Right cardiac atrium (tissue), 5 donors: ENCODE measurements around the gene GALNT9. TPM values are rescaled to one million over a fixed set of nuclear protein-coding genes. Genes with fewer than 3 reads are reported as not detected.
"Not testable (repeated sequence)": the region's sequence is repeated elsewhere in the genome, so short reads cannot be mapped to it uniquely, and the experiment has no call there.

Experiments
- ATAC-seq, 2 donors: fragments of 200-7000 bp; cut with Tn5 transposase; one replicate each; pipeline versions ENCODE4 v1.8.0 to v1.9.1; 2020; ENCODE audit warnings: moderate library complexity in 2 of 2, mild to moderate bottlenecking in 1 of 2
- DNase-seq, 3 donors: peaks; one replicate each; pipeline ENCODE4 v3.0.0-alpha.2; 2020
- H3K27ac ChIP-seq: one replicate; pipeline ENCODE4 v1.5.1; 2013; ENCODE audit warnings: mild to moderate bottlenecking, low read length, control low read depth, moderate library complexity
- H3K27me3 ChIP-seq: one replicate; pipeline ENCODE4 v1.6.1; 2013; ENCODE audit not compliant: control insufficient read depth, insufficient read depth
- H3K4me1 ChIP-seq: one replicate; pipeline ENCODE4 v1.6.1; 2013; ENCODE audit warnings: low read length; ENCODE audit not compliant: control insufficient read depth, insufficient read depth
- H3K4me3 ChIP-seq: one replicate; pipeline ENCODE4 v1.5.1; 2013; ENCODE audit warnings: low read length, control low read depth
- H3K9me3 ChIP-seq: one replicate; pipeline ENCODE4 v1.6.1; 2013; ENCODE audit warnings: low read length; ENCODE audit not compliant: control insufficient read depth
- WGBS: extraction: QIAGEN DNeasy Blood & Tissue Kit; methylation state at CpG from one replicate; pipeline ENCODE4 v1.1.7; 2013; 5-methylcytosine and 5-hydroxymethylcytosine counted together
- intact Hi-C, 4 donors: fragments of 100-400 bp; cut with DNase I; formaldehyde crosslinking; loops; one replicate each; pipeline versions ENCODE4 v1.11.0 to v1.14.0; 2022 to 2023
- long read RNA-seq, 4 donors: library from polyadenylated mRNA; unstranded; transcript quantifications; one replicate each; pipeline ENCODE4 v2.0.0, GENCODE V29; 2020 to 2021
- polyA plus RNA-seq: library from polyadenylated mRNA; stranded (reverse); fragments of 200-250 nt; gene quantifications from one replicate; pipeline ENCODE4 v1.2.3, GENCODE V29; 2013
- total RNA-seq, 4 donors: library from RNA; stranded (reverse); fragmentation: NEBNext Ultra II Directional; extraction: Animal tissue kit (Norgen Biotek cat#: 25700); gene quantifications; one replicate each; pipeline ENCODE4 v1.2.1, GENCODE V29; 2021
- donor health status: healthy with polysubstance abuse.
- donor health status: DM: no; HTN: yes; CAD: no.
- donor health status: DM: no; HTN: no; CAD: no.
- donor health status: DM: no; HTN: yes; CAD: no; lungs with severe emphysema.
- donor health status: DM: yes; HTN: yes; CAD: no.

GALNT9 gene
- total RNA-seq (under 1 TPM in 2 of 4 donors, not detected in 2; 0.14 to 0.21 TPM), polyA plus RNA-seq (0.05 TPM)
- long read RNA-seq, donor 1: 0 reads
- long read RNA-seq, donor 2: 0 reads
- long read RNA-seq, donor 3: 0 reads
- long read RNA-seq, donor 4: 0 reads

DNA sequence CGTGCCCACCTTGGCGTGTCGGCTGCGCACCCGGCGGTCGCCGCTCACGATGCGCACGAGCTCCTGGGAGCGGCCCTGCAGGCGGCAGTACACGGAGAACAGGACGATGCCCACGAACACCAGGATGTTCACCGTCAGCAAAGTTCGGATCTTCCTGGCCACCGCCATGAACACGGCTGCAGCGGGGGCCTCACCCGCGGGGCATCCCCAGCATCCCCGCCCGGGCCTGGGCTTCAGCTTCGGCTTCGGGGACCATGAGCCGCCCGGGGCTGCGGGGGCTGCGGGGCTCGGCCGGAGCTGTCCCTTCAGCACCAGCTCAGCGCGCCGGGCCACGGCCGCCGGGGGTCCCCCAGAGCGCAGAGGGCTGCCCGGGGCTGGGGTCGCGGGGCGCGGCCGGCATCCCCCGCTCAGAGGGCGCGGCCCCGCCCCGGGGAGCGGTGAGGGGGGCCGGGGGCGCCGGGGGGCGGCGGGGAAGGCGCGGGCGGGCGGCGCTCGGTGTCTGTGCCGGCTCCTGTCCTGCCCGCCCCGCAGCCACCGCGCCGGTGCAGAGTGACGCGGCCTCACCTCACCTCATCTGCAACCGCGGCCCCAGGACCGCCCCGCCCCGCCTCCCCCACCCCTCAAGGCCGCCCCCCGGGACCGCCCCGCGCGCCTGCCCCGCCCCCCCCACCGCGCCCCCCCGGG is at the start of gene GALNT9:
GALNT9 (minus strand) TSS at position 554 of the 684 bp plus-strand sequence; CDS start at position 168, 386 bp downstream.
- Histone ChIP-seq H3K4me3 (peak within 1 kb of the TSS; percentile 17), H3K27ac (no peak within 1 kb of the TSS), H3K27me3 (no peaks in the 10 kb centered on the region), H3K9me3 (no peaks in the 10 kb centered on the region), H3K4me1 (no peaks in the 10 kb centered on the region)
- 4% methylated on average over 72 of the region's 86 CpGs for WGBS
- DNase-seq: peak in 1 of 3 donors; percentile 55
- no peak for ATAC-seq
- intact Hi-C loops: no loop called here

DNA sequence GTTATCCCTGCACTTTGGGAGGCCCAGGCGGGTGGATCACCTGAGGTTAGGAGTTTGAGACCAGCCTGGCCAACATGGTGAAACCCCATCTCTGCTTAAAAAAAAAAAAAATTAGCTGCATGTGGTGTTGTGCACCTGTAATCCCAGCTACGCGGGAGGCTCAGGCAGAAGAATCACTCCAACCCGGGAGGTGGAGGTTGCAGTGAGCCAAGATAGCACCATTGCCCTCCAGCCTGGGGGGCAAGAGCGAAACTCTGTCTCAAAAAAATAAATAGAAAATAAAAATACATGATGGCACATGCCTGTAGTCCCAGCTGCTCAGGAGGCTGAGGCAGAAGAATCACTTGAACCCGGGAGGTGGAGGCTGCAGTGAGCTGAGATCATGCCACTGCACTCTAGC is 49.7 kb upstream of the GALNT9 start:
- H3K4me3 ChIP-seq, H3K27ac ChIP-seq, intact Hi-C loops, ATAC-seq, H3K27me3 ChIP-seq, H3K4me1 ChIP-seq, H3K9me3 ChIP-seq: not testable (repeated sequence)
- DNase-seq: peak in 1 of 3 donors; percentile 12
- WGBS: 76% methylated on average over 6 of the region's 6 CpGs

DNA sequence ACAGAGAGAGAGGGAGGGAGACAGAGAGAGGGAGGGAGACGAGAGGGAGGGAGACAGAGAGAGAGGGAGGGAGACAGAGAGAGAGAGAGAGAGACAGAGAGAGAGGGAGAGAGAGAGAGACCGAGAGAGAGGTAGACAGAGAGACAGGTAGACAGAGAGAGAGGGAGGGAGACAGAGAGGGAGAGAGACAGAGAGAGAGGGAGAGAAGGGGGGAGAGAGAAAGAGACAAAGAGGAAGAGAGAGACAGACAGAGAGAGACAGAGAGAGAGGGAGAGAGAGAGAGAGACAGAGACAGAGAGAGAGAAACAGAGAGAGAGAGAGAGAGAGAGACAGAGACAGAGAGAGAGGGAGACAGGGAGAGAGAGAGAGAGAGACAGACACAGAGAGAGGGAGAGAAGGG is 47.8 kb upstream of the GALNT9 start:
- WGBS: 42% methylated on average over 2 of the region's 2 CpGs

DNA sequence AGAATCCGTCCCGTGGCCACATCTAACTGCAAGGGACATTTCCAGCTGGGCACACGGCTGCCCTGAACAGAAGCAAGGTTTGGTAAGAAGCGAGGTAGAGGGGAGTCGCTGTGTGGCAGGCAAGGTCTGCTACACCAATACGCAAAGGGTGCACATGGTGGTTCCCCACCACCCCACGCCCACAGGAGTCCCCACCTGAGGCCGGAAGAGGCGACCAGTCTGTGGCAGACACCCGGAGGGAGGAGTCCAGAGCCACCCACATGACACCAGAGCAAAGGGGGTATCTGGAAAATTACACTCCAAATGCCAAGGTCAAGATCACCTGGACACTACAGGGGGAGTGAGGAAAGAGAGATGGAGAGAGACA is 47.1 kb upstream of the GALNT9 start:
- peak in 2 of 3 donors; percentile 4 to 30 for DNase-seq
- ATAC-seq: no peak
- Histone ChIP-seq H3K27ac (no peak overlapping the region), H3K4me1 (no peaks in the 10 kb centered on the region), H3K9me3 (no peaks in the 10 kb centered on the region), H3K4me3 (no peak overlapping the region), H3K27me3 (no peaks in the 10 kb centered on the region)
- WGBS: 63% methylated on average over 10 of the region's 10 CpGs
- intact Hi-C loops: no loop called here

More for the DNA sequence above, 47.8 kb upstream of the GALNT9 start:
- no peaks in the 10 kb centered on the region for H3K9me3 ChIP-seq
- no peaks in the 10 kb centered on the region for H3K4me1 ChIP-seq
- no peaks in the 10 kb centered on the region for H3K27me3 ChIP-seq
- DNase-seq: no peak
- intact Hi-C loops: no loop called here
- H3K27ac ChIP-seq: no peak overlapping the region
- no peak for ATAC-seq
- no peak overlapping the region for H3K4me3 ChIP-seq

DNA sequence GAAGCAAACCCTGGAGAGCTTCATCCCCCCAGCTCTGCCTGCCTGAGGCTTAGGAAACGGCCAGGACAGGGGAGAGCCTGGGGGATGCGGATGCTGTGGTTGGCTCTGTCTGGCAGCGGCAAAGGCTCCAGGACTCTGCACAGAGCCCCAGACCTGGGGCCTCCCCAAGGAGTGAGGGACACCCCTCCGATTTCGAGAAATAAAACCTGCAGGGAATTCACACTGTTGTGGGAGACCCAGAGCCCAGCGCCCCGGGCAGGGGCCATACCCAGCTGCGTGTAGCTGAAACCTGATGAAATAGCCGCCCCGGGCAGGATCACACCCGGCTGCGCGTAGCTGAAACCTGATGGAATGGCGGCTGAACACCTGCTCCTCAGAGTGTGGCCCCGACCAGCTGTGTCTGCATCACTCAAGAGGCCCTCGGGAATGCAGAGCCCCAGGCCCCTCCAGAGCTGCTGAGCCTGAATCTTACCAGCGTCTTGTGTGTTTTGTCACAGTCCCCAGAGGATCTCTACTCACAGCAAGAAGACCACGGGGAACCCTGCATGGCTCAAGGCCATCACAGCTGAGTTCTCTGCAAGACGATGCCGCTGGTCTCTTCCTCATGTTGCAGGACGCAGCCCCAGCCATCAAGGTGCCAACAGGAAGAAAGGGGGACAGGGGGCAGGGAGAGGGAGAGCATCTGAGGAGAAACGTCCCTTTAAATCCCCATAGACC is 46.5 kb upstream of the GALNT9 start:
- peak; percentile 8 to 32 (median 32) for DNase-seq

DNA sequence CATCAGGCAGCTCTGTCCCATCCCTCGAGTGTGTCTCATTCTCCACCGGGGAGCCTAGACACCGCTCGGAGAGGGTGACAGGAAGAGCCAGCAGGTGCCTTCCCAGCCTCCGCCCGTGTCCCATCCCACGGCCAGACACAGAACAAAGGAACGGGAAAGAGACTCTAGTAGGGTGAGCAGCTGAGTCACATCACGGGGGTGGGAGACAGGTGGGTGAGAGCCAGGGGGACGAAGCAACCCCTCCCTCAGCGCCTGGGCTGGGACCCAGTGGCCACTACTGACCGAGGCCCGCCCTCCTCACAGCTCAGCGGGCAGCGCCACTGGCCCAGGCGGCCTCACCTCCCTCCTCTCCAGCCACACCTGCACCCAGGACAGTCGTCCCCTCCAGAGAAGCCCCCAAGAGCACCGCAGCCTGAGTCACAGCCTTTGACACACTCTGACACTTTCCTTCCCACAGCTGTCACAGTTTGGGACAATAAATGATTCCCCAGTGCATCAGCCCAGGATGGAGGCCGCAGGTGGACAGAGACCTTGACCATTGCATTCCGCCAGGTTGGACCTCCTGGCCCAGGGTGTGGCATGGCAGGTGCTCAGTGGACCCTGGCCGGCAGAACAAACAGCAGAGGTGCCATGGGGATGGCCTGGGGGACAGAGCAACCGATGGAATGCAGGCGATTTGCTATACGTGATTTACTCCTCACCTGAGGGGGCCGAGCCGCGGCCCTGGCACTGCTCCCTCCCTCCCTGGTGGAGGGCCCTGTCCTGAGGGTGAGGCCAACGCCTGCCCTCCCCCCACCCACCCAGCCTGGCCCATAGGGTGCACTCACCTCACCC is 45.4 kb upstream of the GALNT9 start:
- H3K27me3 ChIP-seq: no peaks in the 10 kb centered on the region
- ATAC-seq (peak in 1 of 2 donors; percentile 29), DNase-seq (peak; percentile 9 to 35 (median 13))
- peaks cover 2% of the 10 kb centered on the region for H3K9me3 ChIP-seq
- intact Hi-C loops: no loop called here
- WGBS: 74% methylated on average over 28 of the region's 28 CpGs
- H3K4me3 ChIP-seq: no peak overlapping the region
- no peaks in the 10 kb centered on the region for H3K4me1 ChIP-seq
- no peak overlapping the region for H3K27ac ChIP-seq

More for the DNA sequence above, 46.5 kb upstream of the GALNT9 start:
- WGBS: 62% methylated on average over 22 of the region's 22 CpGs
- Histone ChIP-seq H3K27me3 (no peaks in the 10 kb centered on the region), H3K9me3 (no peaks in the 10 kb centered on the region), H3K27ac (no peak overlapping the region), H3K4me1 (no peaks in the 10 kb centered on the region), H3K4me3 (no peak overlapping the region)
- peak in 1 of 2 donors; percentile 26 for ATAC-seq
- intact Hi-C loops: no loop called here

DNA sequence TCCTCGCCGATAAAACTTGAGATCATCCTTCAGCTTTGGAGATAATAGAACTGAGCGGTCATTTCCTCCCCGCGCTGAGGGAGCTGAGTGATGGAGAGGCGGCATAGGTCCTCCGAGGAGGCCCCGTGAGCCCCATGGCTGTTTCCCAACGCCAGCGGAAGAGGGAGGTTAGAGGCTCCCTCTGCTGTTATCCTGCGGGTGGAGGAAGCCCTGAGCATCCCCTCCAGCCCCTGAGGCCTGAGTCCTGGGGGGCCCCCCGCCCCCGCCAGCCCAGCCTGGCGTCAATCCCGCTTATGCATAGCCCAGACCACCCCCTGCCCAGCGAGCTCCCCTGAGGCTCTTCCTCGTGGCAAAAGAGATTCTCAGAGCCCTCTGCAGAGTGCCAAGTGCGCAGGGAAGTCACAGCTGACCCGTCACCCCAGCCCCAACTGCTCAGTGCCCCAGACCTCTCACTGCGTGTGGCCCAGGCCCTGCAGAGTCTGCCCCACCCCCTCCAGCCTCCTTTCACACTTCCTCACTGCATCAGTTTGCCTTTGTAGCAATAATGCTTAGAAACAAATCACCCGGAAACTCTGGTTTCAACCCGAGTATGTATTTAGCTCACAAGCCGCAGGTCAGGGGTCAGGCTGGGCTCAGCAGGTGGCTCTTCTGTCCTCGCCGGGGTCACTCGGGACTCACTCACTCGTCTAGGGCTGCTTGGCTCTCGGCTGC is 44.7 kb upstream of the GALNT9 start:
- H3K4me1 ChIP-seq: no peaks in the 10 kb centered on the region
- peaks cover 2% of the 10 kb centered on the region for H3K9me3 ChIP-seq
- ATAC-seq (no peak), DNase-seq (peak; percentile 10 to 30 (median 28))
- H3K27ac ChIP-seq: no peak overlapping the region
- intact Hi-C loops: no loop called here
- H3K27me3 ChIP-seq: no peaks in the 10 kb centered on the region
- WGBS: 27% methylated on average over 28 of the region's 28 CpGs
- no peak overlapping the region for H3K4me3 ChIP-seq

DNA sequence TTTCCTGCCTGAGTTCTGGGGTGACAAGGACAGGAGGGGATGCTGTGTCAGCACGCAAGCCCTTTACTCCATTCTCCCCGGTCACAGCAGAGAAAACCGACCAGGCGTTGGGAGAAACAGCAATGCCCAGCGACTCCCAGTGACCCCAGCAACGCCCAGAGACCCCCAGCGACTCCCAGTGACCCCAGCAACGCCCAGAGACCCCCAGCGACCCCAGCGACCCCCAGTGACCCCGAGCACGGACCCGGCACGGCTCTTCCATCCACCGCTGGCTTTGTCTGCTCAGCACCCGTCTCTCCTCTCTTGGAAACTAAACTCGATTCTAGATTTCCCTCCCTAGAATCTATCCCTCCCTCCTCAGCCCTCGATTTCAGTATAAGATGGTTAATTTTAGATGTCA is 38.5 kb upstream of the GALNT9 start:
- intact Hi-C loops: no loop called here
- 67% methylated on average over 18 of the region's 18 CpGs for WGBS
- H3K27ac ChIP-seq: no peak overlapping the region
- H3K27me3 ChIP-seq: no peaks in the 10 kb centered on the region
- DNase-seq: peak in 1 of 3 donors; percentile 10
- H3K4me3 ChIP-seq: no peak overlapping the region
- no peak for ATAC-seq
- H3K9me3 ChIP-seq: peaks cover 2% of the 10 kb centered on the region
- no peaks in the 10 kb centered on the region for H3K4me1 ChIP-seq

DNA sequence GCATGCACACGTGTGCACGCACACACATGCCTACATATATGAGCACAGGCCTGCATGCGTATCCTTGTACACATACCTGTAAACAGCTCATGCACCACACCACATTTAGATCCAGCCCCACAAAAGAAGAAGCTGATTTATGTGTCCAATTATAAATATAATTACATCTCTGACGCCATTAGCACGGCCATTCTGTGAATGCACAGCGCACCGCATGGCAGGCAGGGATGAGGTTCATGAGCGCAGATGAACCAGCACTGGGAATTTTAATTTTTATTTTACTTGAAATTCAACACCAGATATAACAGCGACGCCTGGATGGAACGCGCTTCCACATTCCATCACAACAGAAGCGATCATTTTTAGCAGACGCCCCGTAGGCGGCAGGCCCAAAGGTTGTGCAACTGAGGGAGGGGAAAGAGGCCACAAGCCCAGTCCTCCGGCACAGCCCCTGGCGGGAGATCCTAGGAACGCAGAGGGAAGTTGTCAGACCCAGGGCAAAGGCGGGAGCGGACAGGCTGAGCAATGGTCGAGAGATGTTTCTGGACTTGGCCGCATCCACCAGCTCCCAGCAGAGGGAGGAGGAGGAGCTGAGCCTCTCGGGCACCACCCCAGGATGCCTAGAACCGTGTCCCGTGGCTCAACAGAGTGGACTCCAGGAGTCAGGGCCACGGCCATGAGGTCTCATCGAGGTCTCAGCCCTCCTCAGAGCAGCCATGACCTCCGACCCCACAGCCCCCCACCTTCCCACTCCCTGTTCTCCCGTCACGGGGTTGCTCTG is 37.9 kb upstream of the GALNT9 start:
- H3K27me3 ChIP-seq: no peaks in the 10 kb centered on the region

More for the DNA sequence above, 37.9 kb upstream of the GALNT9 start:
- DNase-seq (peak in 2 of 3 donors; percentile 3 to 49), ATAC-seq (peak in 1 of 2 donors; percentile 38)
- Histone ChIP-seq H3K27ac (no peak overlapping the region), H3K4me3 (no peak overlapping the region), H3K4me1 (no peaks in the 10 kb centered on the region), H3K9me3 (peaks cover 2% of the 10 kb centered on the region)
- WGBS: 75% methylated on average over 31 of the region's 31 CpGs
- intact Hi-C loops: no loop called here
